GM12872 (cell line): ENCODE data around the gene GPR158.

ENCODE experiments used
- TF ChIP-seq, protein P1 (sequence below): IDR thresholded peaks from 3 replicates; pipeline ENCODE4 v1.5.1; 2011; ENCODE audit warnings: low read depth, mild to moderate bottlenecking, low read length, moderate library complexity; ENCODE audit not compliant: insufficient read depth

The GPR158 gene

DNA sequence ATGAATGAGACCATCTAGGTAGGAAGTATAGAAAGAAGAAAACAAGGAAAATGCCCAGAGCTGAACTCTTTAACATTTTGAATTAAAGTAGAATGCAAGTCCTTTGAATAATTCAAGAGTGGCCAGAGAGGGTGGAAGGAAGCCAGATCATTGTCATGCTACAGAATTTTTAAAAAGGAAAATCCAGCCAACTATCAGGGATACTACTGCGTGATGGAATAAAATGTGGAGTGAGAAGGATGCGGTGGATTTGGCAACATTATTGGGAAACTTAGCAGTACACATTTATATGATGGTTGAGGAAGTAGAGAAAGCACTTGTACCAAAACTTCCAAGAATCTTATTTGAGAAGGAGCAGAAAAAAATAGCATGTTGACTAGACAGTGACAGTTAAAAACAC lies 261.6 kb downstream of the GPR158 start:
- TF ChIP-seq, protein P1, sequence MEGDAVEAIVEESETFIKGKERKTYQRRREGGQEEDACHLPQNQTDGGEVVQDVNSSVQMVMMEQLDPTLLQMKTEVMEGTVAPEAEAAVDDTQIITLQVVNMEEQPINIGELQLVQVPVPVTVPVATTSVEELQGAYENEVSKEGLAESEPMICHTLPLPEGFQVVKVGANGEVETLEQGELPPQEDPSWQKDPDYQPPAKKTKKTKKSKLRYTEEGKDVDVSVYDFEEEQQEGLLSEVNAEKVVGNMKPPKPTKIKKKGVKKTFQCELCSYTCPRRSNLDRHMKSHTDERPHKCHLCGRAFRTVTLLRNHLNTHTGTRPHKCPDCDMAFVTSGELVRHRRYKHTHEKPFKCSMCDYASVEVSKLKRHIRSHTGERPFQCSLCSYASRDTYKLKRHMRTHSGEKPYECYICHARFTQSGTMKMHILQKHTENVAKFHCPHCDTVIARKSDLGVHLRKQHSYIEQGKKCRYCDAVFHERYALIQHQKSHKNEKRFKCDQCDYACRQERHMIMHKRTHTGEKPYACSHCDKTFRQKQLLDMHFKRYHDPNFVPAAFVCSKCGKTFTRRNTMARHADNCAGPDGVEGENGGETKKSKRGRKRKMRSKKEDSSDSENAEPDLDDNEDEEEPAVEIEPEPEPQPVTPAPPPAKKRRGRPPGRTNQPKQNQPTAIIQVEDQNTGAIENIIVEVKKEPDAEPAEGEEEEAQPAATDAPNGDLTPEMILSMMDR = no peak

DNA sequence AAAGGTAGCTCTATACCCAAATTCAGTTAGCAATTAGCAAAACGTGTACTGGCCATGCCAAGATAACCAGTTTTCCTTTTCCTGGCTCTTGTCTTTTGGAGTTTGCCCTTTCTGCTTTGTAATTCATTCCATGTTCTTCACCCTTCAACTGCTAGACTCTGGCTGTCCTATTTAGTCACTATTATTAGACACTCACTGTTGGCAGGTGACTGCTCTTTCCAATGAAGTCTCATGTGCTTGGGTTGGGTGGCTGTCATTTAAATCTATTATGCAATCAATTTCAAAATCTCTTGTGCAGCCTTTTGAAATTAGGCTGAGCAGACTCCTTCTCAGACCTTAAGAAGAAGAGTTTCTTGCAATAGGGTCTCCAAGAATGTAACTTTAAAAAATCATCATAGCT lies 266.5 kb downstream of the GPR158 start:
- TF ChIP-seq, protein P1 = no peak

DNA sequence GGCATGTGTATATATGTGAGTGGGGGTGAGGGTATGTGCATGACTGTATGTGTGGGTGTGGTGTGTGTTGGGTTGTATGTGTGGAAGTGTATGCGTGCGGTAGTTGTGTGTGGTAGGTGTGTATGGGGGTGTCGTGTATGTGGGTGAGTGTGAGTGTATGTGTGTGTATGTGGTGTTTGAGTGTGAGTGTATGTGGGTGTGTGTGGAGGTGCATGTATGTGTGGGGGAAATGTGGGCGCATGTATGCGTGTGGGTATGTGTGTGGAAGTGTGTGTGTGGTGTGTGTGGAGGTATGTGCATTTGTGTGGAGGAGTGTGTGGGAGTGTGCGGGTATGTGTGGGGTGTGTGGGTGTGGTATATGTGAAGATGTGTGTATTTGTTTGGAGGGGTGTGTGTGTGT lies 269.5 kb downstream of the GPR158 start:
- TF ChIP-seq, protein P1 = no peak

DNA sequence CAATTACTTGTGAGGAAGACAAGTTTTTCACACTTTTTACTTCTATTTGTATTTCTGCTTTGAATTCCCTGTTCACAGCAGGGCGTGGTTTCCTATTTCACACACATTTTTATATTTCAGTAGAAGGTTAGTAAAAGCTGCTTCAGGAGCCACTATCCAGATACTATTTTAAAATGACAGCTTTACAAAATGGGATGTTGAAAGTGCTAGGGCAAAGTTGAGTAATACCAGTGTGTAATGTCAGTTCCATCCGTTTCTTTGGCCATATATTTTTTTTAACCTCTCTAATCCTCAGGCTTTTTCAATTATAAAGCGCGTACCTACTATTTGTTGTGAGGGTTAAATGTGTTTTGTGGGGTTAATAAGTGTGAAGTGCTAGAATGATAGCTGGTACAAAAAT lies 276.6 kb downstream of the GPR158 start:
- TF ChIP-seq, protein P1 = no peak

DNA sequence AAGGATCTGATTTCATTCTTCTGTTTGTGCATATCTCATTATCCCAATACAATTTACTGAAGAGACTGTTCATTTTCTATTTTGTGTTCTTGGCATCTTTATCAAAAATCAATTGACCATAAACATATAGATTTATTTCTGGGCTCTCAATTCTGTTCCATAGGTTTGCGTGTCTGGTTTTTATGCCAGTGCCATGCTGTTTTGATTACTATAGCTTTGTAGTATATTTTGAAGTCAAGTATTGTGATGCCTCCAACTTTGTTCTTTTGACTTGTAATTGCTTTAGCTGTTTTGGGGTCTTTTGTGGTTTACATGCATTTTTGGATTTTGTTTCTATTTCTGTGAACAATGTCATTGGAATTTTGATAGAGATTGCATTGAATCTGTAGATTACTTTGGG lies 278.8 kb downstream of the GPR158 start:
- TF ChIP-seq, protein P1 = no peak

DNA sequence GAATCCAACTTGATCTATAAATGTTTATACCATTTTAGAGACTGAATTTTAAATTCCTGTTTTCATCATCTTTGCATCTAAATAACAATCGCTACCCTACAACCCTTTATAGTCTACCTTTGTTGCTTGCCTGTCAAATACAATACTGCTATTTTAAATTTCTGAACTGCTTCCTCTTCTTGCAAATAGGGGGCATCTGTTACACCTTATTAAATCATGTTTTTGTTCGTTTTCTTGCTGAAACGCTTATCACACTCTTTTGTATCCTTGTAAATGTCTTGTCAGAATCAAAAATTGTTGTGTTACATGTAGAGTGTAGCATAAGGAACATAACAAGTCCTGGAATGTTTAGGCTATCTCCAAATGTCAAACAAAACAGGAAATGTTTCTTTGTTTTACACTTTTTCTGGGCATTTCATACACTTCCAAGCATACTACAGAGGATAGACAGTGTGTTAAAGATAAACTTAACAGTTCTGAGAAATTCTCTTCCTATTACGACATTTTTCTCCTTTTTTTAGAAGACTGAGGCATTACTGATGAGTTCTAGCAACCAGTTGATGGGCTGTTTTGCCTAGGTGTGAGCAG lies 281.3 kb downstream of the GPR158 start:
- TF ChIP-seq, protein P1 = no peak

DNA sequence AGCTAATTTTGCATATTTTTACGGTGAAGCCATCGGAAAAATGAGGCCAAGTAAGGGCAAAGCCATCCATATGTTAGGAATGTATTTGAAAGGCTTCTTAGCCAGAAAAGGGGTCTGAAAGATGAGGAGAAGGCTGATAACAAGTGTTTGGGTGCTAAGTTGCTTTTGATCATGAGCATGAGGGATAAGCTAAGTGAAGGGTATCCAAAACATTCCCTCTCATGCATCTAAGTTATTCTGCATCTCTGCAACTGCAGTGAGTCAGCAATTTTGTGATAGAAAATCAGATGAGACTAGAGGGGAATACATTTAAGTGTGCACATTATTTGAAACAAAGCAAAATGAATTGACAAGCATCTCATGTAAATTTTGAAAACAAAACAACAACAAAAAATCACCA lies 282.8 kb downstream of the GPR158 start:
- TF ChIP-seq, protein P1 = no peak
